OCI-M2 (cell line): ENCODE measurements around the gene HDAC4.

Experiments
- DNase-seq: peaks from one replicate; lab custom pipeline; 2025; ENCODE audit not compliant: unreplicated experiment; lab: John Stamatoyannopoulos, UW

Gene HDAC4

GRCh38 chr2:239299218-239299939 lies 101.4 kb downstream of the HDAC4 start:
- no peak for DNase-seq

GRCh38 chr2:239298116-239298804 lies 102.6 kb downstream of the HDAC4 start:
- DNase-seq, result no peak

GRCh38 chr2:239297142-239298004 lies 103.4 kb downstream of the HDAC4 start:
- DNase-seq, result no peak

GRCh38 chr2:239296020-239296932 lies 104.5 kb downstream of the HDAC4 start:
- DNase-seq, result no peak

GRCh38 chr2:239295377-239296019 lies 105.3 kb downstream of the HDAC4 start:
- no peak for DNase-seq

- no peak for DNase-seq
Measured at GRCh38 chr2:239294571-239295054, 106.2 kb downstream of the HDAC4 start.

- no peak for DNase-seq
Measured at GRCh38 chr2:239293775-239294430, 106.9 kb downstream of the HDAC4 start.

GRCh38 chr2:239292959-239293774 lies 107.7 kb downstream of the HDAC4 start:
- DNase-seq, result no peak

- DNase-seq, result no peak
Measured at GRCh38 chr2:239292531-239292930, 108.3 kb downstream of the HDAC4 start.

GRCh38 chr2:239291475-239292350 lies 109.1 kb downstream of the HDAC4 start:
- no peak for DNase-seq

GRCh38 chr2:239290618-239291474 lies 110.0 kb downstream of the HDAC4 start:
- DNase-seq, result no peak

GRCh38 chr2:239289545-239289944 lies 111.3 kb downstream of the HDAC4 start:
- DNase-seq, result no peak

- no peak for DNase-seq
Measured at GRCh38 chr2:239288951-239289511, 111.8 kb downstream of the HDAC4 start.

GRCh38 chr2:239288237-239288636 lies 112.6 kb downstream of the HDAC4 start:
- DNase-seq, result no peak

GRCh38 chr2:239287461-239287860 lies 113.4 kb downstream of the HDAC4 start:
- DNase-seq, result no peak

- DNase-seq, result no peak
Measured at GRCh38 chr2:239286901-239287300, 113.9 kb downstream of the HDAC4 start.

- no peak for DNase-seq
Measured at GRCh38 chr2:239285932-239286230, 114.9 kb downstream of the HDAC4 start.
